Measurements from ENCODE around the gene KRT2. TPM values are rescaled to one million over a fixed set of nuclear protein-coding genes. Genes with fewer than 3 reads are reported as not detected.

Gene KRT2
- total and polyA plus RNA-seq, 2 experiments from 2014 or later: not detected

DNA sequence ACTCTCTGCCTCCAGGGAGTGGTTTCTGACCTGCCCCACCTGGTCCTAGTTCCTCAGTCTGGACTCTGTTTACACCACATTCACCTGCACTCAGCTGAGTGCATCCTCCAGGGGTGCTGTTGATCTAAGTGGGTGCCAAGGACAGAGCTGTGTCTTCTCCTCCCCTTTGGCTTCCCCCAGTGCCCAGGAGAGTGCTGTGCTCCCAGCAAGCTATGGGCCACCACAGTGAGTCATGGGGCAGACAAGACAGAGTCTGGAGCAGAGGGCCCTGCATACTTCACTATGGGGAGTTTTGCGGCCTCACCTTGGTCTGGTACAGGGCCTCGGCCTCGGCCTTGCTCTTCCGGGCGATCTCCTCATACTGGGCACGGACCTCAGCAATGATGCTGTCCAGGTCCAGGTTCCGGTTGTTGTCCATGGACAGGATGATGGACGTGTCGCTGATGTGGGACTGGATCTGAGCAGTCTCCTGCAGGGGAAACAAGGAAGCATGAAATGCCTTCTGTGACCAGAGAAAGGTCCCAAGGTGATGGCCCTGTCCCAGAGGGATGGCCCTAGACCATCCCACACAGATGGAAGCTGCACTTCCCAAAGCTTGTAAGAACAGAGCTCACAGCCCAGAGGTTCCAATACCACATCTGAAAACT, 38.5 kb downstream of the KRT2 start:
- H3K4me1 ChIP-seq (ENCODE audit: insufficient read depth): no peaks in the 10 kb centered on the region
- H3K36me3 ChIP-seq (replicated peaks; ENCODE audit: insufficient read depth, low read depth): no peaks in the 10 kb centered on the region
- H3K9me2 ChIP-seq (replicated peaks; ENCODE audit: insufficient read depth): no peaks in the 10 kb centered on the region
- H3K4me2 ChIP-seq: no peak overlapping the region
- TF ChIP-seq EZH2 (IDR thresholded peaks at IDR 0.05; ENCODE audit: borderline replicate concordance): no peak
- TF ChIP-seq, protein P1, sequence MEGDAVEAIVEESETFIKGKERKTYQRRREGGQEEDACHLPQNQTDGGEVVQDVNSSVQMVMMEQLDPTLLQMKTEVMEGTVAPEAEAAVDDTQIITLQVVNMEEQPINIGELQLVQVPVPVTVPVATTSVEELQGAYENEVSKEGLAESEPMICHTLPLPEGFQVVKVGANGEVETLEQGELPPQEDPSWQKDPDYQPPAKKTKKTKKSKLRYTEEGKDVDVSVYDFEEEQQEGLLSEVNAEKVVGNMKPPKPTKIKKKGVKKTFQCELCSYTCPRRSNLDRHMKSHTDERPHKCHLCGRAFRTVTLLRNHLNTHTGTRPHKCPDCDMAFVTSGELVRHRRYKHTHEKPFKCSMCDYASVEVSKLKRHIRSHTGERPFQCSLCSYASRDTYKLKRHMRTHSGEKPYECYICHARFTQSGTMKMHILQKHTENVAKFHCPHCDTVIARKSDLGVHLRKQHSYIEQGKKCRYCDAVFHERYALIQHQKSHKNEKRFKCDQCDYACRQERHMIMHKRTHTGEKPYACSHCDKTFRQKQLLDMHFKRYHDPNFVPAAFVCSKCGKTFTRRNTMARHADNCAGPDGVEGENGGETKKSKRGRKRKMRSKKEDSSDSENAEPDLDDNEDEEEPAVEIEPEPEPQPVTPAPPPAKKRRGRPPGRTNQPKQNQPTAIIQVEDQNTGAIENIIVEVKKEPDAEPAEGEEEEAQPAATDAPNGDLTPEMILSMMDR (IDR thresholded peaks at IDR 0.05; ENCODE audit: poor library complexity): no peak
- TF ChIP-seq EZH2phosphoT487 (IDR thresholded peaks at IDR 0.05; ENCODE audit: low read depth, severe bottlenecking, unreplicated experiment): no peak
- H3K27me3 ChIP-seq: peaks cover 33% of the 10 kb centered on the region
- no peak overlapping the region for H3K4me3 ChIP-seq
- no peak overlapping the region for H3K27ac ChIP-seq
- no peaks in the 10 kb centered on the region for H3K79me2 ChIP-seq
- H4K20me1 ChIP-seq (ENCODE audit: insufficient read depth, poor library complexity, severe bottlenecking): no peaks in the 10 kb centered on the region
- WGBS (ENCODE audit: low lambda C conversion rate, missing lambda C conversion rate): 90% methylated on average over 9 of the region's 9 CpGs
- H3K9me3 ChIP-seq (ENCODE audit: low read depth): no peaks in the 10 kb centered on the region
- DNase-seq (ENCODE audit: low spot score): no peak
- no peak overlapping the region for H2AFZ ChIP-seq

DNA sequence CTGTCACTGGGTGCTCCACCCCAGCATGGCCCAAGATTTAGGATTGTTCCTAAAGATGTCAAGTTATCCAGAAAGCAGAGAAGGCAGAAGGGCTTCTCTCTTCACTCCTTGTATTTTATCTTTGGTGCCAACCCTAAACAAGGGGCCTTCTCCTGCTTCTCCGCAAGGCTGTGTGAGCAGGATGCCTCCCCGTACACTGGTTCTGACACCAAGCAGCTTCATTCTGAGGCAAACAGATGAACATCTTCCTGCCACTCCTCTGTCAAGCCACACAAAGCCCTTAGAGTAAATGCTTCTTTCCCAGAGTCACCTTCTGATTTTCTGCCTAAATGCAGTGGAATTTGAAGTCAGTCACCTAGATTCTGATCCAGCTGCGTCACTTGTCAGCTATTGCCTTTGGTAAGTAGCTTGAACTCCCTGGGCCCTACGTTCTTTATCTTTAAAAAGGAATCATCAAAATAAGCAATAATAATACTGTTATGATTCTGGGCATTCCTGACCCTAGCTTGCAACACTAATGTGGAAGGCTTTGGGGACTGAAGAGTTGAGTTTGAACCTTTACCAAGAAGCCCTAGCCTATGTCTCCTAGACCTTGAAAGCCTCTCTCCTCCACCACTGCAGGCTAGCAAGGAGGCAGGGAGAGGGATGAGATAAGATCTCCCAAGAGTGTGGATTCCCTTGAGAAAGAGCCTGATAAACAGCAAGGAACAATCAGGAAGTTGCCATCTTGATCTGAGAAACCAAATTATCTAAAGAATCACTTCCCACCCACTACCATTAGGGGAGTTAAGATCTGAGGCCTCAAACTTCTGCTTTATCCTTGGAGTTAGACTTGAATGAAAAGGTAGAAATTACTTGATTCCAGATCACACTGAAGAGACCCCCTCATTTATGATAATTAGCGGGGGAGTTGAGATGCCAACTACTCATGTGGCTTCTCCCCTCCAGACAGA, 39.3 kb downstream of the KRT2 start:
- Histone ChIP-seq H2AFZ (no peak overlapping the region), H3K9me3 (ENCODE audit: low read depth) (no peaks in the 10 kb centered on the region), H3K9me2 (replicated peaks; ENCODE audit: insufficient read depth) (no peaks in the 10 kb centered on the region), H3K4me1 (ENCODE audit: insufficient read depth) (no peaks in the 10 kb centered on the region), H4K20me1 (ENCODE audit: insufficient read depth, poor library complexity, severe bottlenecking) (no peaks in the 10 kb centered on the region), H3K79me2 (no peaks in the 10 kb centered on the region), H3K27ac (no peak overlapping the region), H3K4me3 (no peak overlapping the region), H3K4me2 (no peak overlapping the region), H3K27me3 (peaks cover 36% of the 10 kb centered on the region), H3K36me3 (replicated peaks; ENCODE audit: insufficient read depth, low read depth) (no peaks in the 10 kb centered on the region)
- TF ChIP-seq EZH2phosphoT487 (IDR thresholded peaks at IDR 0.05; ENCODE audit: low read depth, severe bottlenecking, unreplicated experiment): no peak
- TF ChIP-seq EZH2 (IDR thresholded peaks at IDR 0.05; ENCODE audit: borderline replicate concordance): no peak
- TF ChIP-seq, protein P1 (IDR thresholded peaks at IDR 0.05; ENCODE audit: poor library complexity): no peak
- DNase-seq (ENCODE audit: low spot score): no peak
- 77% methylated on average over 5 of the region's 5 CpGs for WGBS (ENCODE audit: low lambda C conversion rate, missing lambda C conversion rate)

DNA sequence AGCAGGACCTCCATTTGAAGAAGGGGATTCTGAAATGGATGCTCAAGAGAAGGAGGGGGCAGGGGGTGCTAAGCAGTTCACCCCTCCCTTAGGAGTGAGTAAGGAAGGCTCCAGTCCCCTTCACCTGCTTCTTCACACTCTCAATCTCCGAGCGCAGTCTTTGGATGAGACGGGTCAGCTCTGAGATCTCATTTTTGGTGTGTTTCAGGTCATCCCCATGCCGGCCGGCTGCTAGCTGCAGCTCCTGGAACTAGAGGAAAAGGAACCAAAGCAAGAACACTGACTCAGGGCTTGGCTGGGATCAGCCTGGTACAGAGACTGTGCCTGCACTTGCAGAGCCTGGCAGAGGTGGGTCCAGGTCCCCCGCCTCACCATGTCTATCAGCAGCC, 40.9 kb downstream of the KRT2 start:
- no peaks in the 10 kb centered on the region for H3K79me2 ChIP-seq
- H4K20me1 ChIP-seq (ENCODE audit: insufficient read depth, poor library complexity, severe bottlenecking): no peaks in the 10 kb centered on the region
- WGBS (ENCODE audit: low lambda C conversion rate, missing lambda C conversion rate): 90% methylated on average over 6 of the region's 6 CpGs
- no peaks in the 10 kb centered on the region for H3K36me3 ChIP-seq (replicated peaks; ENCODE audit: insufficient read depth, low read depth)
- H3K9me3 ChIP-seq (ENCODE audit: low read depth): no peaks in the 10 kb centered on the region
- H3K27me3 ChIP-seq: peaks cover 38% of the 10 kb centered on the region
- H3K4me3 ChIP-seq: no peak overlapping the region
- no peak overlapping the region for H3K4me2 ChIP-seq
- no peak overlapping the region for H3K27ac ChIP-seq
- no peak for DNase-seq (ENCODE audit: low spot score)
- no peak for TF ChIP-seq EZH2phosphoT487 (IDR thresholded peaks at IDR 0.05; ENCODE audit: low read depth, severe bottlenecking, unreplicated experiment)
- no peak for TF ChIP-seq EZH2 (IDR thresholded peaks at IDR 0.05; ENCODE audit: borderline replicate concordance)
- TF ChIP-seq, protein P1 (IDR thresholded peaks at IDR 0.05; ENCODE audit: poor library complexity): no peak
- H3K4me1 ChIP-seq (ENCODE audit: insufficient read depth): no peaks in the 10 kb centered on the region
- no peaks in the 10 kb centered on the region for H3K9me2 ChIP-seq (replicated peaks; ENCODE audit: insufficient read depth)
- no peak overlapping the region for H2AFZ ChIP-seq

Measured in hepatocyte (in vitro differentiated cells).